ENCODE results near the gene OMP.

Gene OMP

DNA sequence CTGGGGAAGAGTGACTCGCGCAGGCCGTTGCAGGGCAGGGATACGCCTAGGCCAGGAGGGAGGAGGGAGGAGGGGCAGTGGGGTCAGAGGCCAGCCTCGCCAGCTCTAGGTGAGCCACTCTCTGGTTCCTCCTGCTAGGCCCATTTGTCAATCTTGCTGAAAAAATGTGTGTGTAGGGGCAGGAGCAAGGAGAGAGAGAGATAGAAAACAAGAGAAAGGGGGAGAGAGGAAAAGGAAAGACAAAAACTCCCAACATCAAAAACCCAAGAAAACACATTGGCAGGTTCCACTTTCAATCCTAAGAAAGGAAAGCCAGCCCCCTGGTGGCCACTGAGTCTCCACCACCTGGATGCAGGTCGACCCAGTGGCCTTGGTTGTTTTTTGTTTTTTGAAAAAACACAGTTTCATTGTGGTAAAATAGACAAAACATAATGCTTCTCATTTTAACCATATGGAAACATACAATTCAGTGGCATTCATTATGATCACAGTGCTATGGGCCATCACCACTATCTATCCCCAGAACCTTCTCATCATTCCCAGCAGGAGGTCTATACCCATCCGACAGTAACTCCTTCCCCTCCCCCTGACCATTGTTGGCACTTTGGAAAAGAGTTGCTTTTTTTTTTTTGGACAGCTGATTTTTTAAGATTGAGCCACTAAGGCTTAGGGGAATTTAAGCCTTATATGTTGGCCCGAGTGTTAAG is 10.9 kb downstream of the OMP start:
- Histone ChIP-seq H3K27ac (no peak overlapping the region), H3K4me3 (no peak overlapping the region)
- no peak for DNase-seq (ENCODE audit: low spot score)
- TF ChIP-seq, protein P1, sequence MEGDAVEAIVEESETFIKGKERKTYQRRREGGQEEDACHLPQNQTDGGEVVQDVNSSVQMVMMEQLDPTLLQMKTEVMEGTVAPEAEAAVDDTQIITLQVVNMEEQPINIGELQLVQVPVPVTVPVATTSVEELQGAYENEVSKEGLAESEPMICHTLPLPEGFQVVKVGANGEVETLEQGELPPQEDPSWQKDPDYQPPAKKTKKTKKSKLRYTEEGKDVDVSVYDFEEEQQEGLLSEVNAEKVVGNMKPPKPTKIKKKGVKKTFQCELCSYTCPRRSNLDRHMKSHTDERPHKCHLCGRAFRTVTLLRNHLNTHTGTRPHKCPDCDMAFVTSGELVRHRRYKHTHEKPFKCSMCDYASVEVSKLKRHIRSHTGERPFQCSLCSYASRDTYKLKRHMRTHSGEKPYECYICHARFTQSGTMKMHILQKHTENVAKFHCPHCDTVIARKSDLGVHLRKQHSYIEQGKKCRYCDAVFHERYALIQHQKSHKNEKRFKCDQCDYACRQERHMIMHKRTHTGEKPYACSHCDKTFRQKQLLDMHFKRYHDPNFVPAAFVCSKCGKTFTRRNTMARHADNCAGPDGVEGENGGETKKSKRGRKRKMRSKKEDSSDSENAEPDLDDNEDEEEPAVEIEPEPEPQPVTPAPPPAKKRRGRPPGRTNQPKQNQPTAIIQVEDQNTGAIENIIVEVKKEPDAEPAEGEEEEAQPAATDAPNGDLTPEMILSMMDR (IDR thresholded peaks at IDR 0.05) = no peak

DNA sequence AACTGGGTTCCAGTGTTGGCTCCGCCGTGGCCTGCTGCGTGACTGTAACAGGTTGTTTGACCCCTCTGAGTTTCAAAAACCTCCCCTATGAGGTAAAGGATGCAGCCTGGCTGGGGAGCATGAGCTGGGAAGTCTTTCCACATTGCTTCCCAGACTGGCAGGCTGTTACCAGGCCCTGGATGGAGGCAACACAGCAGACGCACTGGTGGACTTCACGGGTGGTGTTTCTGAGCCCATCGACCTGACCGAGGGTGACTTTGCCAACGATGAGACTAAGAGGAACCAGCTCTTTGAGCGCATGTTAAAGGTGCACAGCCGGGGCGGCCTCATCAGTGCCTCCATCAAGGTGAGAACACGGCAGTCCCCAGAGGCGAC is 11.4 kb downstream of the OMP start:
- TF ChIP-seq, protein P1 (IDR thresholded peaks at IDR 0.05) = no peak
- no peak for DNase-seq (ENCODE audit: low spot score)
- Histone ChIP-seq H3K27ac (no peak overlapping the region), H3K4me3 (no peak overlapping the region)

DNA sequence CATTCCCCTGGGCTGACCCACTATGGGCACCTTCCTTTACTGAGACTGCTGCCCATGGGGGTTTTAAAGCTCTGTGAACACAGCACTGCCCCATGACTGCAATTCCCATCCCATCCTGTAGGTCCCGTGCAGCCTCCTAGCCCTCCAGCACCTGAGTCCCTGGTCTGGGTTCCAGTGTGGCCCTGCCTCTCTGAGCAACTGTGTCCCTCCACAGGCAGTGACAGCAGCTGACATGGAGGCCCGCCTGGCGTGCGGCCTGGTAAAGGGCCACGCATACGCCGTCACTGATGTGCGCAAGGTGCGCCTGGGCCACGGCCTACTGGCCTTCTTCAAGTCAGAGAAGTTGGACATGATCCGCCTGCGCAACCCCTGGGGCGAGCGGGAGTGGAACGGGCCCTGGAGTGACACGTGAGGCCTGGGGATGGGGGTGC is 12.6 kb downstream of the OMP start:
- TF ChIP-seq, protein P1 (IDR thresholded peaks at IDR 0.05) = no peak
- H3K4me3 ChIP-seq = no peak overlapping the region
- no peak overlapping the region for H3K27ac ChIP-seq
- DNase-seq (ENCODE audit: low spot score) = no peak

DNA sequence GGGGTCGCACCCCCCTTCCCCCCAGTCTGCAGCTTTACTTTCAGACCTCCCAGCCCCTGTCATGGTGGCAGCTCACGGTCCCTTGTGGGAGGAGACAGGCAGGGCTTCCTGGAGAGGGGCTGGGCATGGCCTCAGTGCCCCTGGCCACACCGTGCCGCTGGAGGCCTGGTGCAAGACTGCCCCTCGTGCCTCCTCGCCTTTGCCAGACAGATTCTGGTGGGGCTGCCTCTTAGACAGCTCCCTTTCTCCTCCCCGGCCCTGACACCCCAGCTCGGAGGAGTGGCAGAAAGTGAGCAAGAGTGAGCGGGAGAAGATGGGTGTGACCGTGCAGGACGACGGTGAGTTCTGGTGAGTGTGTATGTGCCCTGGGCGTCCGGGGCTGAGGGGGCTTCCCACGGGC is 13.3 kb downstream of the OMP start:
- no peak for DNase-seq (ENCODE audit: low spot score)
- TF ChIP-seq, protein P1 (IDR thresholded peaks at IDR 0.05) = no peak
- Histone ChIP-seq H3K4me3 (no peak overlapping the region), H3K27ac (no peak overlapping the region)

DNA sequence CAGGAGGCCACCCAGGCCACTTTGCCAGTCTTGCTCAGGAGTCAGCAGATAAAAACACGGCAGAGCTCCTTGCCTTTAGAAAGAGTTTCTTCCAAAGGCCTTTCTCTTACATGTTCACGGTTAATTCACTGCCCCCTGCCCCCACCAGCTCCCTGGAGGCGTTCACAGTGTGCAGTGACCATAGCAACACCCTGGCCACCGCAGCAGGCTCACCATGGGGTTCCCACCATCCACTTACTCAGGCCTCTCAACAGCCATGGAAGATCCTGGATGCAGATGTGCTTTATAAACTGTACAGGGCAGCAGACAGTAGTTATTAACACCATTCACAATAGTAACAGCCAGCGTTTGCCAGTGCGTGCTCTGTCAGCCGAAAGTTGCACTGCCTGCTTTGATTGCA is 14.9 kb downstream of the OMP start:
- TF ChIP-seq, protein P1 (IDR thresholded peaks at IDR 0.05) = no peak
- Histone ChIP-seq H3K4me3 (no peak overlapping the region), H3K27ac (no peak overlapping the region)
- no peak for DNase-seq (ENCODE audit: low spot score)

DNA sequence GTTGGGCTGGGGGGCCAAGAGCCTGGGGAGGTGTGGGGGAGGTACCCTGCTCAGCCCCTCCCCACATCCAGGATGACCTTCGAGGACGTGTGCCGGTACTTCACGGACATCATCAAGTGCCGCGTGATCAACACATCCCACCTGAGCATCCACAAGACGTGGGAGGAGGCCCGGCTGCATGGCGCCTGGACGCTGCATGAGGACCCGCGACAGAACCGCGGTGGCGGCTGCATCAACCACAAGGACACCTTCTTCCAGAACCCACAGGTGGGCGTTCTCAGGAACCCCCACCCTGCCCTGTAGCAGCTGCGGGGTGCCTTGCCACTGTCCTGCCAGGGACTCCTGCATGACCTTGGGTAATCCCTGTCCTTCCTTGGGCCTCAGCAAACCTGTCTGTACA is 15.4 kb downstream of the OMP start:
- TF ChIP-seq, protein P1 (IDR thresholded peaks at IDR 0.05) = no peak
- Histone ChIP-seq H3K27ac (no peak overlapping the region), H3K4me3 (no peak overlapping the region)
- DNase-seq (ENCODE audit: low spot score) = no peak

DNA sequence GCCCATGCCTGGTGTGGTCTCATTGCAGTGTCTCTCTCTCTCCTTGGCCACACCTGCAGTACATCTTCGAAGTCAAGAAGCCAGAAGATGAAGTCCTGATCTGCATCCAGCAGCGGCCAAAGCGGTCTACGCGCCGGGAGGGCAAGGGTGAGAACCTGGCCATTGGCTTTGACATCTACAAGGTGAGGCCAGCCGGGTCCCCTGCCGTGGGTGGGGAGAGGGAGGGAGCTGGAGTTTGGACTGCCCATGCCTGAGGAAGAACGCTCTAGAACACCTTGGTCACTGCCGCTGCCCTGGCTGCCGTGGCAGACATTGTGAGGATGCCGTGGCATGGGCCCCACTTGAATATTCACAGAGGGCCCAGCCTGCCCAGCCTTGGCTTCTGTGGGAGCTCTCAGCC is 16.3 kb downstream of the OMP start:
- H3K4me3 ChIP-seq = no peak overlapping the region
- no peak for DNase-seq (ENCODE audit: low spot score)
- TF ChIP-seq, protein P1 (IDR thresholded peaks at IDR 0.05) = no peak
- H3K27ac ChIP-seq = no peak overlapping the region
